ENCODE results near the gene FGF4. TPM values are rescaled to one million over a fixed set of nuclear protein-coding genes. Genes with fewer than 3 reads are reported as not detected.
"Not testable (repeated sequence)": the region's sequence is repeated elsewhere in the genome, so short reads cannot be mapped to it uniquely, and the experiment has no call there.

The FGF4 gene
- total and polyA plus RNA-seq, 8 donors: not detected

GRCh38 chr11:69765498-69765995 lies 9.6 kb downstream of the FGF4 start:
- Histone ChIP-seq H3K4me3 (no peak overlapping the region), H3K9me3 (no peaks in the 10 kb centered on the region), H3K27ac (no peak overlapping the region), H3K36me3 (no peaks in the 10 kb centered on the region), H3K27me3 (no peaks in the 10 kb centered on the region), H3K4me1 (no peaks in the 10 kb centered on the region)
- 52 to 62% methylated on average over 10 of the region's 10 CpGs for WGBS, 2 donors
- intact Hi-C loops (cut with DNase I): no loop called here
- ATAC-seq: no peak
- no peak for TF ChIP-seq CTCF (IDR thresholded peaks at IDR 0.05)
- FAIRE-seq: no peak
- no peak for DNase-seq

- 84 to 94% methylated on average over 7 of the region's 7 CpGs for WGBS, 2 donors
- not testable (repeated sequence) for DNase-seq
Measured at GRCh38 chr11:69764918-69765317, 10.2 kb downstream of the FGF4 start.

GRCh38 chr11:69760319-69760718 lies 14.8 kb downstream of the FGF4 start:
- Histone ChIP-seq H3K9me3 (no peaks in the 10 kb centered on the region), H3K36me3 (no peaks in the 10 kb centered on the region), H3K4me3 (no peak overlapping the region), H3K27me3 (no peaks in the 10 kb centered on the region), H3K27ac (no peak overlapping the region), H3K4me1 (no peaks in the 10 kb centered on the region)
- TF ChIP-seq CTCF (IDR thresholded peaks at IDR 0.05): no peak
- FAIRE-seq: no peak
- intact Hi-C loops (cut with DNase I): no loop called here
- no peak for ATAC-seq
- WGBS, 2 donors: 38 to 41% methylated on average over 4 of the region's 4 CpGs
- DNase-seq: no peak

More at GRCh38 chr11:69764918-69765317, 10.2 kb downstream of the FGF4 start:
- H3K4me1 ChIP-seq; H3K4me3 ChIP-seq; FAIRE-seq; intact Hi-C loops (cut with DNase I); H3K27me3 ChIP-seq; H3K27ac ChIP-seq; ATAC-seq; H3K9me3 ChIP-seq; H3K36me3 ChIP-seq: not testable (repeated sequence)

GRCh38 chr11:69752890-69753289 lies 22.3 kb downstream of the FGF4 start:
- Histone ChIP-seq H3K4me3 (no peak overlapping the region), H3K9me3 (no peaks in the 10 kb centered on the region), H3K27ac (no peak overlapping the region), H3K36me3 (no peaks in the 10 kb centered on the region), H3K4me1 (no peaks in the 10 kb centered on the region), H3K27me3 (no peaks in the 10 kb centered on the region)
- WGBS, 2 donors: 17 to 28% methylated on average over 4 of the region's 4 CpGs
- ATAC-seq (no peak), DNase-seq (no peak), FAIRE-seq (no peak)
- no peak for TF ChIP-seq CTCF (IDR thresholded peaks at IDR 0.05)
- intact Hi-C loops (cut with DNase I): no loop called here

- Histone ChIP-seq H3K27me3 (no peaks in the 10 kb centered on the region), H3K4me1 (no peaks in the 10 kb centered on the region), H3K4me3 (no peak overlapping the region), H3K9me3 (no peaks in the 10 kb centered on the region), H3K27ac (no peak overlapping the region), H3K36me3 (no peaks in the 10 kb centered on the region)
- no peak for TF ChIP-seq CTCF (IDR thresholded peaks at IDR 0.05)
- ATAC-seq (no peak), DNase-seq (no peak), FAIRE-seq (no peak)
- WGBS, 2 donors: 58 to 67% methylated on average over 11 of the region's 11 CpGs
- intact Hi-C loops (cut with DNase I): no loop called here
Measured at GRCh38 chr11:69750875-69751597, 24.1 kb downstream of the FGF4 start.
